HEK293 (cell line): ENCODE results near the gene BMP4.

Experiments used
- CTCF ChIA-PET: fragments of 350-600 bp; formaldehyde crosslinking; extraction: SDS; loops from one replicate; lab custom pipeline; 2021; ENCODE audit warnings: antibody characterized with exemption; lab: Yijun Ruan, JAX
- POLR2A ChIA-PET: fragments of 300-600 bp; formaldehyde crosslinking; extraction: SDS; loops from one replicate; lab custom pipeline; 2020; ENCODE audit warnings: antibody characterized with exemption, inconsistent platforms; lab: Yijun Ruan, JAX
- H3K27ac ChIP-seq: fragments of 200-500 bp; sonication (Bioruptor generic); 2 replicates; pipeline ENCODE4 v1.5.1; 2014; ENCODE audit warnings: low read depth, low read length, control low read depth, inconsistent platforms; ENCODE audit errors: extremely low read depth
- H3K36me3 ChIP-seq, 2 experiments: fragments of 200-500 bp in 1 of 2; sonication (Bioruptor generic) in 1 of 2; 1 replicate in 1 of 2; 2 replicates in 1 of 2; pipeline ENCODE4 v1.5.1; 2014 to 2017; ENCODE audit warnings: inconsistent platforms in 2 of 2, low read length in 2 of 2; ENCODE audit not compliant: control insufficient read depth in 2 of 2, insufficient read depth in 1 of 2
- H3K4me1 ChIP-seq: fragments of 200-500 bp; sonication (Bioruptor generic); 2 replicates; pipeline ENCODE4 v1.5.1; 2014; ENCODE audit warnings: mild to moderate bottlenecking, low read length, inconsistent platforms; ENCODE audit not compliant: control insufficient read depth, insufficient read depth
- H3K4me3 ChIP-seq: 2 replicates; pipeline ENCODE4 v1.5.1; 2011; ENCODE audit warnings: low read depth, mild to moderate bottlenecking, control low read depth, low read length, moderate library complexity
- H3K9me3 ChIP-seq: fragments of 200-500 bp; sonication (Bioruptor generic); 2 replicates; pipeline ENCODE4 v1.5.1; 2014; ENCODE audit warnings: low read depth, low read length, inconsistent platforms; ENCODE audit not compliant: control insufficient read depth, insufficient read depth
- MEIS1 ChIP-seq: sonication (generic); formaldehyde crosslinking; IDR thresholded peaks from 2 replicates; pipeline ENCODE4 v1.8.1; 2022; ENCODE audit warnings: missing genetic modification reagents, mild to moderate bottlenecking, borderline replicate concordance
- PATZ1 ChIP-seq: fragments of 450-650 bp; formaldehyde crosslinking; IDR thresholded peaks from 2 replicates; pipeline ENCODE4 v1.5.1; 2016; ENCODE audit warnings: missing biosample characterization, missing genetic modification characterization
- YY1 ChIP-seq: fragments of 450-650 bp; formaldehyde crosslinking; IDR thresholded peaks from 2 replicates; pipeline ENCODE4 v1.5.1; 2018; ENCODE audit warnings: missing biosample characterization, missing genetic modification characterization
- ZBTB20 ChIP-seq: fragments of 450-650 bp; formaldehyde crosslinking; IDR thresholded peaks from 2 replicates; pipeline ENCODE4 v1.5.1; 2016; ENCODE audit warnings: missing biosample characterization, missing genetic modification characterization
- ZBTB21 ChIP-seq: fragments of 450-650 bp; formaldehyde crosslinking; IDR thresholded peaks from 2 replicates; pipeline ENCODE4 v1.5.1; 2017; ENCODE audit warnings: missing biosample characterization, missing genetic modification characterization
- ZBTB26 ChIP-seq: fragments of 450-650 bp; formaldehyde crosslinking; optimal IDR thresholded peaks from 2 replicates; pipeline ENCODE3; 2016; ENCODE audit warnings: missing biosample characterization, mild to moderate bottlenecking, missing genetic modification characterization
- ZNF121 ChIP-seq: fragments of 450-650 bp; formaldehyde crosslinking; IDR thresholded peaks from 2 replicates; pipeline ENCODE4 v1.5.1; 2016; ENCODE audit warnings: missing biosample characterization, missing genetic modification characterization
- ZNF16 ChIP-seq: fragments of 450-650 bp; formaldehyde crosslinking; IDR thresholded peaks from 2 replicates; pipeline ENCODE4 v1.5.1; 2016; ENCODE audit warnings: low read depth, missing biosample characterization, missing genetic modification characterization
- ZNF2 ChIP-seq: fragments of 450-650 bp; formaldehyde crosslinking; IDR thresholded peaks from 2 replicates; pipeline ENCODE4 v1.5.1; 2016; ENCODE audit warnings: missing biosample characterization, missing genetic modification characterization
- ZNF292 ChIP-seq: fragments of 450-650 bp; formaldehyde crosslinking; IDR thresholded peaks from 2 replicates; pipeline ENCODE4 v1.5.1; 2016; ENCODE audit warnings: low read depth, missing biosample characterization, missing genetic modification characterization, borderline replicate concordance
- ZNF324 ChIP-seq: fragments of 450-650 bp; formaldehyde crosslinking; IDR thresholded peaks from 2 replicates; pipeline ENCODE4 v1.5.1; 2016; ENCODE audit warnings: missing biosample characterization, missing genetic modification characterization
- ZNF664 ChIP-seq: fragments of 450-650 bp; formaldehyde crosslinking; IDR thresholded peaks from 2 replicates; pipeline ENCODE4 v1.5.1; 2016; ENCODE audit warnings: missing biosample characterization, missing genetic modification characterization
- ZNF701 ChIP-seq: fragments of 450-650 bp; formaldehyde crosslinking; IDR thresholded peaks from 2 replicates; pipeline ENCODE4 v1.5.1; 2016; ENCODE audit warnings: missing biosample characterization, missing genetic modification characterization
- ZNF707 ChIP-seq: fragments of 450-650 bp; formaldehyde crosslinking; IDR thresholded peaks from 2 replicates; pipeline ENCODE4 v1.5.1; 2016; ENCODE audit warnings: missing biosample characterization, missing genetic modification characterization
- ZNF830 ChIP-seq: fragments of 450-650 bp; IDR thresholded peaks from 2 replicates; pipeline ENCODE4 v1.5.0; 2018; ENCODE audit warnings: missing biosample characterization, missing genetic modification characterization, low read depth, mild to moderate bottlenecking, moderate library complexity
- ZSCAN16 ChIP-seq: fragments of 450-650 bp; formaldehyde crosslinking; IDR thresholded peaks from 2 replicates; pipeline ENCODE4 v1.5.1; 2016; ENCODE audit warnings: missing biosample characterization, missing genetic modification characterization
- ZSCAN5A ChIP-seq: fragments of 450-650 bp; formaldehyde crosslinking; IDR thresholded peaks from 2 replicates; pipeline ENCODE4 v1.5.1; 2016; ENCODE audit warnings: missing biosample characterization, missing genetic modification characterization
- TF ChIP-seq, protein P1 (sequence below): fragments of 450-650 bp; formaldehyde crosslinking; IDR thresholded peaks from 2 replicates; pipeline ENCODE4 v1.5.1; 2016; ENCODE audit warnings: missing biosample characterization, missing genetic modification characterization
- TF ChIP-seq, protein P2 (sequence below): fragments of 450-650 bp; formaldehyde crosslinking; IDR thresholded peaks from 2 replicates; pipeline ENCODE4 v1.5.1; 2016; ENCODE audit warnings: missing biosample characterization, missing genetic modification characterization

BMP4 gene

DNA sequence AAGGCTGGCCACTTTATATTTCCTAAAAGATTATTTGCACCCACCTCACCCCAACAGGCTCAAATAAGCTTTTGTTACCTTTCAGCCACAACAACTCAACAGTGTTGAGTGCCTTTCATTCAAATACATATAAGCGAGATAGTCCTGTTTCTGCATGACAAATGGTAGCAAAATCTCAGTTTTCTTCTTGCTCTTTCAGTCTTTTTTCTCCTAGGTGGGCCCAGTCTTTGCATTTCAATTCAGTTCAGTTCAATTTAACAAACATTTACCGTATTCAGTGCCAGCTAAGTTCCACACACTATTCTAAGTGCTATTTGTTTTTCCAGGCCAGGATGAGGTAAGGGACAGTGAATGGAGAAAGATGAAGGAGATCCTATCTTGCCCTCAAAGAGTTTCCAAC, 25.9 kb upstream of the BMP4 start (continued):
- TF ChIP-seq YY1 (no peak), ZNF664 (tag by site-specific recombination) (no peak), ZNF121 (tag by site-specific recombination) (no peak)

DNA sequence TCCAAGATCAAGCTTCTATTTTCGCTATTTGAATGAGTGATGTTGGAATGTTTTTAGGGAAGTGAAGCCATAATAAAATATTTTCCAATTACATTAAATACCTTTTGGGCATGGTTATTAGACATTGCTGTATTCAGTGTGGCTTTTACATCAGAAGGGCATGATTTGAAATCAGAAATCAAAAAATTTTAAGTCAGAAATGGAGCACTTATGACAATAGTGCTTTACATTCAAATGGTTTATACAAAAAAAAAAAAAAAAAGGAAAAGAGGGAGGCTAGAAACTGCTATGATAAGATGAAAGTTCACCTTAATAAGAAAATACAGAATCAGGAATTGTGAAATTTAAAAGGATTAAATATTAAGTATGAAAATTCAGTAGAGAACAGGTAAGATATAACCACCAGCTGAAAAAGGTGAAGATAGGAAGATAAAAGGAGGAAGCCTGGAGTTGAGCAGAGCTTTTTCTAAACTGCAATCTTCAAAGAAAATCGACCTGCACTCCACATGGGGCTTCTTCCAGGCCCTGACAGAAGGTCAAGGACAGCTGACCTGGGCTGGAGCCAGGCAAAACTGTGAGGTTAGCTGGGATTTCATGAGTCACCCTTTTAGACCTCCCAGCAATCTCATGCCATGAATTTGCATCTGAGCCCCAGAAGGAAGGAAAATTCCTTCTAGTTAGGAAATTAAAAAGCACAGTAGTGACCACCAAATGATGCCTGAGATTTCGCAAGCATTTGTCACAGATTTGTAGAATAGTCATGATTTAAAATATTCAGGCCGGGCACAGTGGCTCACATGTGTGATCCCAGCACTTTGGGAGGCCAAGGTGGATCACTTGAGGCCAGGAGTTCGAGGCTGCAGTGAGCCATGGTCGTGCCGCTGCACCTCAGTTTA, 23.4 kb upstream of the BMP4 start:
- no peaks in the 10 kb centered on the region for H3K9me3 ChIP-seq
- no peaks in the 10 kb centered on the region for H3K4me1 ChIP-seq
- H3K27ac ChIP-seq, result no peak overlapping the region
- no peak overlapping the region for H3K4me3 ChIP-seq
- TF ChIP-seq ZNF16 (tag by site-specific recombination) (no peak), ZSCAN5A (no peak), MEIS1 (CRISPR knock-in tag) (no peak), PATZ1 (tag by site-specific recombination) (no peak), ZNF2 (tag by site-specific recombination) (no peak), ZNF324 (no peak)
- TF ChIP-seq, protein P1, sequence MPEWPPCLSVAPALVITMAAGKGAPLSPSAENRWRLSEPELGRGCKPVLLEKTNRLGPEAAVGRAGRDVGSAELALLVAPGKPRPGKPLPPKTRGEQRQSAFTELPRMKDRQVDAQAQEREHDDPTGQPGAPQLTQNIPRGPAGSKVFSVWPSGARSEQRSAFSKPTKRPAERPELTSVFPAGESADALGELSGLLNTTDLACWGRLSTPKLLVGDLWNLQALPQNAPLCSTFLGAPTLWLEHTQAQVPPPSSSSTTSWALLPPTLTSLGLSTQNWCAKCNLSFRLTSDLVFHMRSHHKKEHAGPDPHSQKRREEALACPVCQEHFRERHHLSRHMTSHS, result no peak
- TF ChIP-seq, all 188 proteins: peak for 0
- ChIA-PET POLR2A (no interaction called here), CTCF (interaction anchor here (0.7 to 1.2 kb wide), 2 partner anchors 20 to 568 kb away, joined by 3 read pairs; no protein-coding TSS in a partner anchor)
- no peaks in the 10 kb centered on the region for H3K36me3 ChIP-seq

DNA sequence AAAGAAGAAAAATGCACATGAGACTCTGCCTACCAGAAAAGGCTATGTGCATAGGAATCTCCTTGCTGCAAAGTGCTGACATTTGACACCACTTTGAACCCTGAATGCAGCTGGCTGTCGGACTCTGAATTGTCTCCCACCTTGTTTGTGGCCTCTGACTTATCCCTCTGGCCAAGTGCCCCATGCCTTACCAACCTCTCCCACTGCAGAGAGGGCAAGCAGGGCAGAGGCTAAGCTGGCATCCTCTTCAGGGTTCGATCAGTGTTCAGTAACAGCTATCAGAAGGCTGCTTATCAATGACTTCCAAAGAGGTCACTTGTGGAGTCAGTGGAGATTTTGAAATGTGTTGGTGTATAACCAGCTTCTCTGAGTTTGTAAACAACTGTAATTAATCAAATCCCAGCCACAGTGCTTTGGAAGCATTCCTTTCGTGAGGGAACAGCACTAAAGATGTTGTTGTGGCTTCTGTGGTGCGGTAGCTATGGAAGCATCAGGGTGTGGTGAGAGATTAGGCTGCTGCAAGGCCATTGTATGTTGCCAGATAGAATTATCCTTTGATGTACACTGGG, 22.6 kb upstream of the BMP4 start:
- H3K36me3 ChIP-seq, result no peaks in the 10 kb centered on the region
- H3K27ac ChIP-seq, result no peak overlapping the region
- no peak for TF ChIP-seq ZBTB21 (tag by site-specific recombination)
- TF ChIP-seq ZNF701 (tag by site-specific recombination), result no peak
- no peak for TF ChIP-seq ZBTB20 (tag by site-specific recombination)
- TF ChIP-seq ZBTB26 (tag by site-specific recombination), result no peak
- TF ChIP-seq ZNF2 (tag by site-specific recombination), result no peak
- TF ChIP-seq ZNF830 (tag by site-specific recombination), result no peak
- TF ChIP-seq ZSCAN16 (tag by site-specific recombination), result no peak
- TF ChIP-seq, protein P2, sequence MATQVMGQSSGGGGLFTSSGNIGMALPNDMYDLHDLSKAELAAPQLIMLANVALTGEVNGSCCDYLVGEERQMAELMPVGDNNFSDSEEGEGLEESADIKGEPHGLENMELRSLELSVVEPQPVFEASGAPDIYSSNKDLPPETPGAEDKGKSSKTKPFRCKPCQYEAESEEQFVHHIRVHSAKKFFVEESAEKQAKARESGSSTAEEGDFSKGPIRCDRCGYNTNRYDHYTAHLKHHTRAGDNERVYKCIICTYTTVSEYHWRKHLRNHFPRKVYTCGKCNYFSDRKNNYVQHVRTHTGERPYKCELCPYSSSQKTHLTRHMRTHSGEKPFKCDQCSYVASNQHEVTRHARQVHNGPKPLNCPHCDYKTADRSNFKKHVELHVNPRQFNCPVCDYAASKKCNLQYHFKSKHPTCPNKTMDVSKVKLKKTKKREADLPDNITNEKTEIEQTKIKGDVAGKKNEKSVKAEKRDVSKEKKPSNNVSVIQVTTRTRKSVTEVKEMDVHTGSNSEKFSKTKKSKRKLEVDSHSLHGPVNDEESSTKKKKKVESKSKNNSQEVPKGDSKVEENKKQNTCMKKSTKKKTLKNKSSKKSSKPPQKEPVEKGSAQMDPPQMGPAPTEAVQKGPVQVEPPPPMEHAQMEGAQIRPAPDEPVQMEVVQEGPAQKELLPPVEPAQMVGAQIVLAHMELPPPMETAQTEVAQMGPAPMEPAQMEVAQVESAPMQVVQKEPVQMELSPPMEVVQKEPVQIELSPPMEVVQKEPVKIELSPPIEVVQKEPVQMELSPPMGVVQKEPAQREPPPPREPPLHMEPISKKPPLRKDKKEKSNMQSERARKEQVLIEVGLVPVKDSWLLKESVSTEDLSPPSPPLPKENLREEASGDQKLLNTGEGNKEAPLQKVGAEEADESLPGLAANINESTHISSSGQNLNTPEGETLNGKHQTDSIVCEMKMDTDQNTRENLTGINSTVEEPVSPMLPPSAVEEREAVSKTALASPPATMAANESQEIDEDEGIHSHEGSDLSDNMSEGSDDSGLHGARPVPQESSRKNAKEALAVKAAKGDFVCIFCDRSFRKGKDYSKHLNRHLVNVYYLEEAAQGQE (tag by site-specific recombination), result no peak
- no peak for TF ChIP-seq ZNF707 (tag by site-specific recombination)
- TF ChIP-seq ZNF292 (tag by site-specific recombination), result no peak
- H3K4me1 ChIP-seq, result no peaks in the 10 kb centered on the region
- CTCF ChIA-PET, result interaction anchor here (0.6 to 1.2 kb wide), 2 partner anchors 19 to 461 kb away, joined by 3 read pairs; no protein-coding TSS in a partner anchor
- no peaks in the 10 kb centered on the region for H3K9me3 ChIP-seq
- POLR2A ChIA-PET, result no interaction called here
- H3K4me3 ChIP-seq, result no peak overlapping the region
